Kidney (tissue), 14 donors: ENCODE data around the gene VPS35. TPM values are rescaled to one million over a fixed set of nuclear protein-coding genes. Genes with fewer than 3 reads are reported as not detected.

Experiments
- DNase-seq, 5 donors: peaks; one replicate each; pipeline ENCODE4 v3.0.0-alpha.2; 2013 to 2020
- FAIRE-seq: peaks from 2 replicates; lab custom pipeline; 2012; peaks lifted over from hg19 to GRCh38; lab: Jason Lieb, UNC
- H3K27ac ChIP-seq, 2 donors: one replicate each; pipeline ENCODE4 v1.7.0; 2013; ENCODE audit warnings: low read depth in 2 of 2, low read length in 2 of 2, inconsistent platforms in 1 of 2
- H3K27me3 ChIP-seq: one replicate; pipeline ENCODE4 v1.7.1; 2013; ENCODE audit warnings: low read length, inconsistent platforms; ENCODE audit not compliant: control insufficient read depth, insufficient read depth
- H3K36me3 ChIP-seq, 3 donors: one replicate each; pipeline versions ENCODE4 v1.7.0 to v1.7.1; 2013; ENCODE audit warnings: low read length in 3 of 3, control low read depth in 1 of 3, inconsistent platforms in 1 of 3; ENCODE audit not compliant: insufficient read depth in 3 of 3, control insufficient read depth in 2 of 3
- H3K4me1 ChIP-seq, 3 donors: one replicate each; pipeline versions ENCODE4 v1.7.0 to v1.7.1; 2013; ENCODE audit warnings: low read length in 3 of 3, inconsistent platforms in 1 of 3, low read depth in 1 of 3; ENCODE audit not compliant: control insufficient read depth in 2 of 3, insufficient read depth in 2 of 3
- H3K4me3 ChIP-seq, 3 donors: one replicate each; pipeline versions ENCODE4 v1.7.0 to v1.8.1; 2013; ENCODE audit warnings: low read length in 3 of 3, control low read depth in 1 of 3, inconsistent platforms in 1 of 3
- H3K9ac ChIP-seq, 3 donors: one replicate each; pipeline versions ENCODE4 v1.7.0 to v1.7.1; 2013; ENCODE audit warnings: low read length in 3 of 3, control low read depth in 1 of 3, inconsistent platforms in 1 of 3
- H3K9me3 ChIP-seq, 3 donors: one replicate each; pipeline versions ENCODE4 v1.7.0 to v1.7.1; 2013; ENCODE audit warnings: low read length in 3 of 3, control low read depth in 1 of 3, inconsistent platforms in 1 of 3; ENCODE audit not compliant: control insufficient read depth in 2 of 3, insufficient read depth in 1 of 3
- intact Hi-C: fragments of 100-400 bp; cut with DNase I; formaldehyde crosslinking; loops from one replicate; pipeline ENCODE4 v1.11.1; 2022
- polyA plus RNA-seq: library from polyadenylated mRNA; stranded (reverse); fragments of 350-450 nt; fragmentation: Illumina TruSeq; extraction: RNeasy Lipid Tissue Mini Kit (QIAGEN cat#74804); gene quantifications from one replicate; pipeline ENCODE4 v1.2.3, GENCODE V29; 2014; ENCODE audit warnings: low read depth, low replicate concordance; ENCODE audit not compliant: insufficient read depth
- total RNA-seq: library from RNA; stranded (reverse); fragmentation: NEBNext Ultra II Directional; extraction: Animal tissue kit (Norgen Biotek cat#: 25700); gene quantifications from one replicate; pipeline ENCODE4 v1.2.1, GENCODE V29; 2021
- TF ChIP-seq, protein P1 (sequence below): IDR thresholded peaks from 3 replicates; pipeline ENCODE4 v1.5.1; 2012; ENCODE audit warnings: mild to moderate bottlenecking, moderate library complexity, borderline replicate concordance; ENCODE audit not compliant: insufficient read depth; ENCODE audit errors: extremely low read depth
- donor health status: control.
- donor health status: control.
- donor health status: control.
- donor health status: control.
- donor health status: control.
- donor health status: DM: yes; HTN: yes; CAD: no.
- donor health status: Normal renal cell carcinoma (clear cell type).

Gene VPS35
- total and polyA plus RNA-seq, 2 donors from 2014 or later, result 31.8 to 96.7 TPM

DNA sequence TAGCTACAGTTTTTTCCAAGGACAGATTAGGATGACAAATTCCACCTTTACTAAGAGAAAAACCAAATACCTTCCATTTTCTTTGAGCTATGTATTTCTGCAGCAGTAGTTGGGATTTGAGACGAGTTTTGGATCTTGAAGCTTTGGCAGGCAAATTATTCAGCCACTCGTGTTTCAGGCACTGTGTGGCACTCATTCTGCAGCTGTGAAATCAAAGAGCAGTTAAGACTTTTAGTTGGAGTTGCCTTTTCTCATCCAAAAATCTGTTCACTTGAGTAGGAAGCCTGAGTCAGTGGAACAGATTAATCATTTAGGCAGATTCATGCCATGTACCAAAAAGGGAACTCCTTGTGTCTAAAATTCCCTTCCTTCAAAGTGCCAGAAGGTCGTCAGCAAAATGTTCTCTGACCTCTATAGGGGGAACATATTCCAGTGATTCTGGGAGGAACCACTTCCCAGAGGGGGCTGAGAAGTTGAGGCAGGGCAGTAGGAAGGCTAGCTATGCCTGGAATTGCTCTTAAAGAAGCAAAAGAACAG, 20.6 kb upstream of the VPS35 start:
- no peak overlapping the region for H3K27ac ChIP-seq
- no peaks in the 10 kb centered on the region for H3K36me3 ChIP-seq
- H3K27me3 ChIP-seq, result no peaks in the 10 kb centered on the region
- H3K9ac ChIP-seq, result no peak overlapping the region
- no peaks in the 10 kb centered on the region for H3K9me3 ChIP-seq
- intact Hi-C loops, result no loop called here
- no peak overlapping the region for H3K4me3 ChIP-seq
- DNase-seq, result no peak
- TF ChIP-seq, protein P1, sequence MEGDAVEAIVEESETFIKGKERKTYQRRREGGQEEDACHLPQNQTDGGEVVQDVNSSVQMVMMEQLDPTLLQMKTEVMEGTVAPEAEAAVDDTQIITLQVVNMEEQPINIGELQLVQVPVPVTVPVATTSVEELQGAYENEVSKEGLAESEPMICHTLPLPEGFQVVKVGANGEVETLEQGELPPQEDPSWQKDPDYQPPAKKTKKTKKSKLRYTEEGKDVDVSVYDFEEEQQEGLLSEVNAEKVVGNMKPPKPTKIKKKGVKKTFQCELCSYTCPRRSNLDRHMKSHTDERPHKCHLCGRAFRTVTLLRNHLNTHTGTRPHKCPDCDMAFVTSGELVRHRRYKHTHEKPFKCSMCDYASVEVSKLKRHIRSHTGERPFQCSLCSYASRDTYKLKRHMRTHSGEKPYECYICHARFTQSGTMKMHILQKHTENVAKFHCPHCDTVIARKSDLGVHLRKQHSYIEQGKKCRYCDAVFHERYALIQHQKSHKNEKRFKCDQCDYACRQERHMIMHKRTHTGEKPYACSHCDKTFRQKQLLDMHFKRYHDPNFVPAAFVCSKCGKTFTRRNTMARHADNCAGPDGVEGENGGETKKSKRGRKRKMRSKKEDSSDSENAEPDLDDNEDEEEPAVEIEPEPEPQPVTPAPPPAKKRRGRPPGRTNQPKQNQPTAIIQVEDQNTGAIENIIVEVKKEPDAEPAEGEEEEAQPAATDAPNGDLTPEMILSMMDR, result no peak
- H3K4me1 ChIP-seq, result no peaks in the 10 kb centered on the region
- FAIRE-seq, result no peak

GRCh38 chr16:46706642-46707041, 17.7 kb upstream of the VPS35 start:
- H3K27me3 ChIP-seq, result no peaks in the 10 kb centered on the region
- no peaks in the 10 kb centered on the region for H3K9me3 ChIP-seq
- no peak overlapping the region for H3K4me3 ChIP-seq
- TF ChIP-seq, protein P1, result no peak
- H3K9ac ChIP-seq, result no peak overlapping the region
- no peaks in the 10 kb centered on the region for H3K36me3 ChIP-seq
- no peak overlapping the region for H3K27ac ChIP-seq
- no peaks in the 10 kb centered on the region for H3K4me1 ChIP-seq
- intact Hi-C loops, result no loop called here
- DNase-seq (no peak), FAIRE-seq (no peak)

GRCh38 chr16:46702030-46702429, 13.1 kb upstream of the VPS35 start:
- Histone ChIP-seq H3K27me3 (no peaks in the 10 kb centered on the region), H3K27ac (no peak overlapping the region), H3K9ac (no peak overlapping the region), H3K4me3 (no peak overlapping the region), H3K9me3 (no peaks in the 10 kb centered on the region), H3K4me1 (no peaks in the 10 kb centered on the region), H3K36me3 (no peaks in the 10 kb centered on the region)
- TF ChIP-seq, protein P1, result no peak
- intact Hi-C loops, result no loop called here
- FAIRE-seq (no peak), DNase-seq (no peak)

DNA sequence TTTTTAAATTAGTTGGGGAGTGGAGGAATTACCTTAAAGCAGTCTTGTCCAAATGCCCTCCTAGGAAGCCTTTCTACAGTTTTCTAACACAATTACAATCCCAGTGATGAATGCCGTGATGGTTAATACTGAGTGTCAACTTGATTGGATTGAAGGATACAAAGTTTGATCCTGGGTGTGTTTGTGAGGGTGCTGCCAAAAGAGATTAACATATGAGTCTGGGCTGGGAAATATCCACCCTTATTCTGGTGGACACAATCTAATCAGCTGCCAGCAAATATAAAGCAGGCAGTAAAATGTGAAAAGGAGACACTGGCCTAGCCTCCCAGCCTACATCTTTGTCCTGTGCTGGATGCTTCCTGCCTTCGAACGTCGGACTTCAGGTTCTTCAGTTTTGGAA, 12.6 kb upstream of the VPS35 start:
- H3K9me3 ChIP-seq, result no peaks in the 10 kb centered on the region
- TF ChIP-seq, protein P1, result no peak
- H3K36me3 ChIP-seq, result no peaks in the 10 kb centered on the region
- H3K9ac ChIP-seq, result no peak overlapping the region
- H3K4me3 ChIP-seq, result no peak overlapping the region
- no peak for DNase-seq
- FAIRE-seq, result no peak
- H3K27ac ChIP-seq, result no peak overlapping the region
- no peaks in the 10 kb centered on the region for H3K27me3 ChIP-seq
- intact Hi-C loops, result no loop called here
- H3K4me1 ChIP-seq, result no peaks in the 10 kb centered on the region
